GM18873 (cell line): Measurements from ENCODE around the gene CIZ1.
"Not testable (repeated sequence)": the region's sequence is repeated elsewhere in the genome, so short reads cannot be mapped to it uniquely, and the experiment has no call there.

Source experiments
- ATAC-seq: cut with Tn5 transposase; IDR thresholded peaks from one replicate; pipeline ENCODE4 v1.9.1; 2021; ENCODE audit warnings: mild to moderate bottlenecking, moderate library complexity, moderate number of reproducible peaks; ENCODE audit not compliant: unreplicated experiment, low FRiP score

Gene CIZ1

DNA sequence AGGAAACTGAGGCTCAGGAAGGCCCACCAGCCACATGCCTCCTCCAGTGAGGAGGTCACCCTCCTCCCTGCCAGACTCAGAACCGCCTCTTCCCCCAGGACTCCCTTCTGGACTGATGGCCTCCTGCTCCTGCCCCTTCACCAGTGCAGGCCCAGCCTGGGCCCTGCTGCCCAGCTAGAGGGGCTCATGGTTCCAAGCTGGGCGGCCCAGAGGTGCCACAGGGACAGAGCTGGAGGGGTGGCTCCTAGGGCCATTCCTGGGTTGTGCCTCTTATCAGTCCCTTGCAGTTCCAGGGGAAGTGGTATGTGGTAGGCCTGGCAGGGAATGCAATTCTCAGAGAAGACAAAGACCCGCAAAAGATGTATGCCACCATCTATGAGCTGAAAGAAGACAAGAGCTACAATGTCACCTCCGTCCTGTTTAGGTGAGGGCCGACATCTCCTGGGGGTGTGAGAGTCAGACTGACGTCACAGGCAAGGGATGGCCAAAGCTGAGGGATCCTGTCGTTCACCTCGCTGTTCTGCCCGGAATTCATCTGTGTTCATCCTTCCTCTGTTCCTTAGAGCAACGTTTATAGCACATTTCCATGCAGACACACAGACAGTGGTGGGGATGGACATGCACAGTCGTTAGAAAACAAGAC is 41.3 kb downstream of the CIZ1 start:
- no peak for ATAC-seq

- no peak for ATAC-seq
These were observed 42.2 kb downstream of the CIZ1 start, which contains the start of gene LCN2 for GRCh38 chr9:128149001-128149701. Gene LCN2, plus strand, starts transcription at chr9:128149453. Its CDS starts 73 bp downstream, at chr9:128149526.

- ATAC-seq: no peak
These were observed 42.8 kb downstream of the CIZ1 start for GRCh38 chr9:128148509-128149000.

GRCh38 chr9:128146591-128147120 is 44.7 kb downstream of the CIZ1 start:
- no peak for ATAC-seq

DNA sequence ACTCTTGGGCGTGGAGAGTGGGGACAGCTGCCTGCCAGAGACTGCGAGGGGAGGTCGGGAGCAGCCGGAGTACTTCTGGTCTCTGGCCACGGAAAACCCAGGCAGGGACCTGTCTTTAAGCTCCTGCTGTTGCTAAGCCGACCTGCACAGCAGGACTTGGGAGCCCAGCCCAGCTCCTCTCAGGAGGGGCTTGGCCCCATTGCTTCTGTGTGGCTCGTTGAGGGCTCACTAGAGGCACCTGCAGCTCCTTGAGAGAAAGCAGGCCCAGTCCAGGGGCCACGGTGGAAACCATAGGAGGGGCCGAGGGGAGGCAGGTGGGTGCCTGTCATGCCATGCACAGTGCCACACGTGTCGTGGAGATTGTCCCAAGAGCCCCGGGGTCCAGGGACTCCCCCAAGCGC is 45.4 kb downstream of the CIZ1 start:
- no peak for ATAC-seq

GRCh38 chr9:128145536-128145935 is 45.8 kb downstream of the CIZ1 start:
- ATAC-seq: no peak

DNA sequence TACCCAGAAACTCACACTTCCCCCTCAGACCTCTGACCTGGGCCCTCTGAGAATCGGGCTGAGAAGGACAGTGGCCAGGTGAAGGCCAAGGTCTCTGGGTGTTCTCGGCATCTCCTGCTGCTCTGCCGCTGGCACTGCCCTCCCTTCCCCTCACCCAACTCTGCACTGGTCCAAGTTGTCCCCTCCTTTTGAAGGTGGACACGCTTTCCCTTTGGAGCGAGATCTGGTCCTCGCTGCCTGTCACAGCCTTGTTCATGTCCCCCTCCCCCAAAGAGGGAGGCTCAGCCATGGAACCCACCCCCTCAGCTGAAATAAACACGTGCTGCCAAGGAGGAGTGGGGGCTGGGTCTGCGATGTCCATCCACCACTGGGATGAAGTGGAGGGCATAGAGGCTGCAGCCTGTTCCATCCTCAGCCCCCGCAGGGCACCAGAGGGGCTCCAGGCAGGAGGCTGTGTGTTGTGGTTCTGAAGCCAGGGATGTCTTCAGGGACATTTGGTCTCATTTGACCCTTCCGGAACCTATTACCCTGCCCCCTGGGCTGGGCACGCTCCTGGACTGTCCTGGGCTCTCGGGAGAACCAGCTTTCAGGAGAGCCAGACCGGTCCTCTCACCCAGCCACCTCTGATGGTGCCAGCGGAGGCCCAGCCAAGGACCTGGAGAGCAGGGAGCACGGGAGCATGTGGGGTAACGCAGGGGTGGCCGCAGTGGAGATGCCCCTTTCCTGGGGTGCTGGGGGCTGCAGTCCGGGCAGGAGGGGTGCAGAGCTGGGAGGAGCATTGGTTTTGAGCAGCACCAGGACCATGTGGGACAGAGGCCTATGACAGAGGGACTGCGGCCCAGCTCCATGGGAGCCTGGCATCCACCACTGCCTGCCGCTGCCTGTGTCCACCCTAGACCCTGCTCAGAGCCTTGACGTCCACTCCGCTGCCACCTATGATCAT is 46.9 kb downstream of the CIZ1 start:
- ATAC-seq: no peak

- no peak for ATAC-seq
These were observed 47.7 kb downstream of the CIZ1 start for GRCh38 chr9:128143525-128144238.

DNA sequence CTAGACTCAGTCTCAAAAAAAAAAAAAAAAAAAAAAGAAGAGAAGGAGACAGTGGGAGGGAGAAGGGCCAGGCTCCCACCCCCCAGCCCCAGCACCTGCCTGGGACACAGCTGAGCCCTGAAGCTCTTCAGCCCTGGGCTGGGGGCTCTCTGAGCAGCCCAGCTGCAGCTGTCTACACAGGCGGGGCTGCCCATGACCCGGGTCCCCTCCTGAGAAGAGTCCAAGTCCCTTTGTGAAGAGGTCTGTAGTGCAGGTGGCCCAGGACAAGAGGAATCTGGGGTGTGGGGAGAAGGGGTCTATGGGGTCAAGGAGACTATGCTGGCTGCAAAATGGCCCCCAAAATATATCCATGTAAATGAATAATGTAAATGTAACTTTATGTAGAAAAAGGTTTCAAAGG is 48.8 kb downstream of the CIZ1 start:
- ATAC-seq: no peak

DNA sequence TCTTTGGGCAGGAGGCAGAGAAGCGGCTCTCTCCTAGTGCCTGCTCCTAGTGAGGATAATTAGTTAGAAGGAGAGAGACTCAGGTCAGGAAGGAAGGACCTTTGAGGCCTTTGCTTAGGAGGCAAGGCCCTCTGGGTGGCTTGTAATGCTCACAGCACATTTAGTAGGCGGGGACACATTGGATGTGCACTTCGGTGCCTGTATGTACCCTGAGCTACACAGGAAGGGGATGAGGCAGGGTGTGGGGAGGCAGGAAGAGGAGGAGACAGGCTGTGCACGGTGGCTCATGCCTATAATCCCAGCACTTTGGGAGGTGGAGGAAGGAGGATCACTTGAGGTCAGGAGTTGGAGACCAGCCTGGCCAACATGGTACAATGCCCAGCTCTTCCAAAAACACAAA is 49.3 kb downstream of the CIZ1 start:
- ATAC-seq: no peak

GRCh38 chr9:128141604-128142003 is 49.8 kb downstream of the CIZ1 start:
- no peak for ATAC-seq

- ATAC-seq: no peak
These were observed 51.8 kb downstream of the CIZ1 start for GRCh38 chr9:128139621-128140020.

- ATAC-seq: no peak
These were observed 53.4 kb downstream of the CIZ1 start for GRCh38 chr9:128138001-128138400.

DNA sequence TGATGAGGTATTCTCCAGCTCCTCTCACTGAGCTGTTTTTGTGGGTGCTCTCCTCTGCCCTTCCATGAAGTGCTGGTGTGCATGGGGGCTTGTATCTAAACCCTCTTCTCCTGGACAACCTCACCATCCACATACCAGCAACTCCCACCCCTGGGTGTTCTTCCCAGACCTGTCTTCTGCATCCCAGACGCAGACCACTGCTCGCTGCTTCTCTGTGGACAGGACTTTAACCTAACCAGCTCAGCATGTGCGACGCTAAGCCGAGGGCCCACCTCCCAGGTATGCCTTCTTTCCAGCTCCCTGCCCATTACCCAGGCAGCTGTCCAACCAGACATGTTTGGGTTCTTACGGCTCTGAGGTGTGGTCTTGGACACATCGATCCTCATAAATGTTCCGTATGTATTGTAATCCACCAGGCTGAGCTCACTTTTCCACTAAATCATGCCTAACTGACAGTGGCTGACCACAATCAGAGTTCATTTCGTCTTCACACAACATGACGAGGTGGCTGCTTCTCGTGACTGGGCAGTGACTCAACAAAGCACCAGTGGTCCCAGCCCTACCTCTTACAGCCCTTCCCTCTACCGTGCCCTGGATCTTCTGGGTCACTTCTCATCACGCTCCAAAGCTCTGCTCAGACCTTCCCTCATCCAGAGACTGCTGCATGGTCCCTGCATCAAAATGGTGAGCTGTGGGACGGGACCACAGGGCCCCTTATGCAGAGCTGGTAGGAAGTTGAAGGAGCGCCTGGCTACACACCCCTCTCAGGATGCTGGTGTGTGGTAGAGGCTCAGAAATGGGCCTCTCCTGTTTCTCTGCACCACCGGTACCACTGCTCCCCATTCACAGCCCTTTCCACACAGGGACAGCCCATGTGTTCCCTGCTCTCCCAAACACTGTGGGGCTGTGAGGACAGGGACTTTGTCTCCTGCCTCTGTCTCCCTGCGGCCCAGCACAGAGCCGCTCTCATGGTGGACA is 54.3 kb downstream of the CIZ1 start:
- no peak for ATAC-seq

GRCh38 chr9:128135561-128135960 is 55.8 kb downstream of the CIZ1 start:
- not testable (repeated sequence) for ATAC-seq

- not testable (repeated sequence) for ATAC-seq
These were observed 59.2 kb downstream of the CIZ1 start for GRCh38 chr9:128132139-128132538.

DNA sequence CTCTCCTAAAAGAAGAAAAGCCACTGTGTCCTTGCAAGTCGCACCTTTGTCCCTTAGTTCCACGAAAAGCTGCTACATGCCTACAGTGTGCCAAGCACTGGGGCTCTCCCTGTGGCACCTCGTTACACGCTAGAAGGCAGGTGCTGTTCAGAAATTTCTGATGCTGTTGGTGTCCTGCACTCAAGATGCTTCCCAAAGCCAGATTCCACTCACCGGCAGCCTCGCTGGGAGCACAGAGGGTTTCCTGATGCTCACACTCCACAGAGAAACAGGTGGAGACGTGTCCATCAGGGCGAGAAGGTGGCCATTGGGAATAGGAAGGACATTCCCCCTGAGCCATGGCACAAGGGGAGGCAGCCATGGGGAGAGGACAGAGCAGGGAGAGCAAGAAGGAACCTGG is 60.0 kb downstream of the CIZ1 start:
- not testable (repeated sequence) for ATAC-seq

DNA sequence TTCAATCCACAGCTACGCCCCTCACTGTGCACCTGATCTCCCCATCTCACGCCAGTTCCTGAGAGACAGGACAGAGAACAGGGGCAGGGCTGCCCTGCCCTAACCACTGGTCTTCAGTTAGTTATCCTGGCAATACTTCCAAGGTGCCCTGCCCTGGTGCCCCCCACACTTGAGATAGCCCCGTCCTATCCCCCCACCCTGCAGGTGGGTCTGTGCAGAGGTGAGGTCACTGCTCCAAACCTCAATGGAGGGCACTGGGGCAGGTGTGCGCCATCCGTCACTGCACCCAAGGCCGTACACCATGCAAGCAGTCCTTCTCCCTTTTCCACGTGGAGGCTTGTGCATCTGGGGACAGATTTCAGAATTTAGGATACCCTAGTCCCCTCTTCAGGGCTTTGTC is 60.7 kb downstream of the CIZ1 start:
- not testable (repeated sequence) for ATAC-seq
